Left ventricle myocardium superior (tissue), 1 donor: ENCODE data around the gene FN3K. TPM values are rescaled to one million over a fixed set of nuclear protein-coding genes. Genes with fewer than 3 reads are reported as not detected.

Experiments used
- ATAC-seq: fragments of 200-7000 bp; cut with Tn5 transposase; one replicate; pipeline ENCODE4 v1.9.1; 2020; ENCODE audit warnings: mild to moderate bottlenecking, moderate library complexity
- DNase-seq: peaks from one replicate; pipeline ENCODE4 v3.0.0-alpha.2; 2020
- intact Hi-C: fragments of 100-400 bp; cut with micrococcal nuclease; formaldehyde crosslinking; loops from one replicate; pipeline ENCODE4 v1.11.0; 2022
- total RNA-seq: library from RNA; stranded (reverse); fragmentation: NEBNext Ultra II Directional; extraction: Animal tissue kit (Norgen Biotek cat#: 25700); gene quantifications from one replicate; pipeline ENCODE4 v1.2.1, GENCODE V29; 2021
- donor health status: DM: no; HTN: yes; CAD: no; lungs with severe emphysema.

The FN3K gene
- total RNA-seq, 1 donor from 2014 or later: 92.6 TPM

- ATAC-seq (no peak), DNase-seq (no peak)
- intact Hi-C loops: no loop called here
Observed at GRCh38 chr17:82702231-82702927, 33.0 kb upstream of the FN3K start.

DNA sequence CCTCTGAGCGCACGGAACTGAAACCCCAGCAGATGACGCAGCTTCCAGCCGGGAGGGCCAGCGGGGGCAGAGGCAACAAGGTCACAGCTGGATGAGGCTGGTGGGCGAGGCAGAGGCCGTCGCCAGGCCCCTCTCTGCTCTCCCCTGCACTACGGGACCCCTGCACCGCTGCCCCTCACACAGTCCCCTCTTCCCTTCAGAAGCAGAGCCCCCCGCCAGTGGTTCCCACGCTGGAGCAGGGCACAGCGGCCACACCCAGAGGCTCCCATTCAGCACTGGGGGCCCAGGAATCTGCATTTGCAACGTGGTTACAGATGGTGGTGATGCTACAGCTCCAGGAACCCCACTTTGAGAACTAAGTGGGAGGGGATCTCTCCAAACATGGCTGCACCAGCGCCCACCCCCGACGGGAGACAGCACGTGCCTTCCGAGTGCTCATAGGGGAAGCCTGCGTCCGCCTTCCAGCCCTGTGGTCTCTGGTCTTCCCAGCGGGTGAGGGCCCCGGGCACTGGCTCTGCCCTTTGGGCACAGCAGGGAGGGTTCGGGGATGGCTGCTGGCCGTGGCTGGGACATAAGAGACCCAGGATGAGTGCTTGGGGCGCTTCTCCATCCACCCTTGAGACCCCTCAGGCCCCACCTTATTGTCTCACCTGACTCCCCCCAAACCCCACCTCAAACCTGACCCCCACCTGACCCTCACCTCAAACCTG, 32.2 kb upstream of the FN3K start:
- intact Hi-C loops: no loop called here
- ATAC-seq: no peak
- no peak for DNase-seq

- ATAC-seq: no peak
- no peak for DNase-seq
- intact Hi-C loops: no loop called here
Observed at GRCh38 chr17:82703935-82704865, 31.2 kb upstream of the FN3K start.

GRCh38 chr17:82704886-82705285, 30.5 kb upstream of the FN3K start:
- ATAC-seq: no peak
- no peak for DNase-seq
- intact Hi-C loops: no loop called here

DNA sequence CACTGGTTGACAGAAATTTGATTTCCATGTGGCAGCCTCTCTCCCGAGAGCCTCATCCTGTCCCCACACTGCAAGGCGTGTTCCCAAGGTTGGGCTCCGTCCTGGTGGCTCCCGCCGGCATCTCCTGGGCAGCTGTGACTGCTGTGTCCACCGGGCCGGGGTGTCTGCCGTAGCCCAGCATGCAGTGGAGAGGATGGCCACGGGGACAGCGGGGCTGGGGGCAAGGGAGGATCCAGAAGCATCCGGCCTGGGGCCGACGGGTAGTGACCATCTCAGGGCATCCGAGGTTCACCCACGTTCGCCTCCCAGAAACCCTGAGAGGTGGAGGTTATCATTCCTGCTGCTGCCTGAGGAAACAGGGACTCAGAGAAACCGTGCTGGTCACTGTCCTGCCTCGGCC, 29.7 kb upstream of the FN3K start:
- intact Hi-C loops: no loop called here
- DNase-seq (no peak), ATAC-seq (no peak)

GRCh38 chr17:82709024-82709675, 26.3 kb upstream of the FN3K start:
- intact Hi-C loops: no loop called here
- ATAC-seq (no peak), DNase-seq (no peak)

DNA sequence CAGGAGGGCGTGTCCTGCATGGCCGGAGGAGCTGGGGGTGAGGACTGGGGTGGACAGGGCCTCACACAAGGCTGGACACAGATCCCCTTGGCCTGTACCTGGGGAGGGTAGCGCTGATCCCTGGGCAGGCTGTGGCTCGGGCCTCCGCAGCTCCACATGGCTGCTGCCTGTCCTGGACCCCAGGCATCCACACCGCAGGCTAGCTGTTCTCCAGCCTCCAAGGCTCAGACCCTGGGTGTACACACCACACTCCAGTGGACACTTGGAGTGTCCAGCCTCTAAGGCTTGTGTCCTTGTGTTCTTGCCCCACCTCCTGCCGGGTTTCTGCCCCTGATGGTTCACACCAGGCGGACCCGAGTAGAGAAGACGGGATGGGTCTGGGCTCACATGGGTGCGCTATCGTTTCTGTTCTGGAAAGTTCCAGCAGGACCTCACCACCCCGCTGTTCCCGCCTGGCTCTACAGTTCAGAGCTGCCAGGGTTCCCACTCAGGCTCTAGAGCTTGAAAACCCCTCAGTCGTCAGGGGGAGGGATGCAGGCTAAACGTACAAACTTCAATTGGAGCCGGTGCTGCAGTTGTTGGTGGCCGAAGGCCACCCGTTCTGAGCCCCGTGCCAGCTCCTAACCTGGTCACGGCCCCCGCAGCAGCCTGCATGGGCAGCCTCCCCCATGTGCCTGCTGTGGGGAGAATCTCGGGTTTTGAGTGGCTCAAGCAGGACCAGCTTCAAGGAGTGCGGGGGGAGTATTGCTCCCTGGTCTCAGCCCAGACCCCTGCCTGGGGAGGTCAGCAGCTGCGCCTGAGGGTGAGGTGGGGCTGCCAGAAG, 25.5 kb upstream of the FN3K start:
- no peak for DNase-seq
- no peak for ATAC-seq
- intact Hi-C loops: no loop called here

- ATAC-seq: no peak
- intact Hi-C loops: no loop called here
- no peak for DNase-seq
Observed at GRCh38 chr17:82710499-82711232, 24.7 kb upstream of the FN3K start.

DNA sequence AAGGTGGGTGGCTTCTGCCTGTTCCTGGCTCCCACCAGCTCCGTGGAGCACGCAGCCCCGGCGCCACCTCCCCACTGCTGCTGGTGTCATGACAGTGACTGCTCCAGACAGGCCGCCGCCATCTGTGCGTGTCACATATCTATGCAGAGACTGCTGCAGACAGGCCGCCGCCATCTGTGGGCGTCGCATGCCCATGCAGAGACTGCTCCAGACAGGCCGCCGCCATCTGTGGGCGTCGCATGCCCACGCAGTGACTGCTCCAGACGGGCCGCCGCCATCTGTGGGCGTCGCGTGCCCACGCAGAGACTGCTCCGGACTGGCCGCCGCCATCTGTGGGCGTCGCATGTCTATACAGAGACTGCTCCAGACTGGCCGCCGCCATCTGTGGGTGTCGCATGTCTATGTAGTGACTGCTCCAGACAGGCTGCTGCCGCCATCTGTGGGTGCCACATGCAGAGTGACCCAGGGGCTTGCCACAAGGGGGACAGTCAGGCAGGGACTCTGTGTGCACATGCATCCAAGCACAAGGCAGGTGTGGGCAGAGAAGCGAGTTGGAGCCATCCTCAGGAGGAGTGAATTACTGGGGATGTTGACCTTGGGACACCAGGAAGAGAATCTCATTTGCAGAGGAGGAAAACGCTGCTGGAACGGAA, 22.2 kb upstream of the FN3K start:
- DNase-seq: no peak
- no peak for ATAC-seq
- intact Hi-C loops: no loop called here

GRCh38 chr17:82716203-82717010, 19.0 kb upstream of the FN3K start, which contains the start of gene FN3KRP:
FN3KRP (plus strand) TSS chr17:82716706; CDS start chr17:82716756, 50 bp downstream.
- intact Hi-C loops: no loop called here
- DNase-seq: peak; percentile 97
- peak; percentile 98 for ATAC-seq

DNA sequence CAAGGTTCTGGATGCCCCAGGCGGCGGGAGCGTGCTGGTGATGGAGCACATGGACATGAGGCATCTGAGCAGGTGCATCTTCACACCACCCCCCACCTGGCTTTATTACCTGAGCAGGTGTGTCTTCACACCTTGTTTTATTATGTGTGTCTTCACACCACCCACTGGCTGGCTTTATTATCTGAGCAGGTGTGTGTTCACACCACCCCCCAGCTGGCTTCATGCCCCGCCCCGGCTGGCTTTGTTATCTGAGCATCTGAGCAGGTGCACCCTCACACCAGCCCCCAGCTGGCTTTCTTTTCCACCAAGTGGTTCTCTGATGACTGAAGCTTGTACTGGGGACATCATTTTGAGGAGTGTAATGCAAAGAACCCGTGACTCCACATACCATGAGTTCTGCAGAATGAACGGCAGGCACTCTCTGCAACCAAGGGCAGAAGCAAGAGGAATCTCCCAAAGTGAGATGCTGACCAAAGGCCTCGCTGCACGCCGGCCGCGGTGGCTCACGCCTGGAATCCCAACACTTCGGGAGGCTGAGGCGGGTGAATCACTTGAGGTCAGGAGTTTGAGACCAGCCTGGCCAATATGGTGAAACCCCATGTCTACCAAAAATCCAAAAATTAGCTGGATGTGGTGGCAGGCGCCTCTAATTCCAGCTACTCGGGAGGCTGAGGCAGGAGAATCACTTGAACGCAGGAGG, 16.3 kb upstream of the FN3K start:
- no peak for DNase-seq
- intact Hi-C loops: no loop called here
- no peak for ATAC-seq

DNA sequence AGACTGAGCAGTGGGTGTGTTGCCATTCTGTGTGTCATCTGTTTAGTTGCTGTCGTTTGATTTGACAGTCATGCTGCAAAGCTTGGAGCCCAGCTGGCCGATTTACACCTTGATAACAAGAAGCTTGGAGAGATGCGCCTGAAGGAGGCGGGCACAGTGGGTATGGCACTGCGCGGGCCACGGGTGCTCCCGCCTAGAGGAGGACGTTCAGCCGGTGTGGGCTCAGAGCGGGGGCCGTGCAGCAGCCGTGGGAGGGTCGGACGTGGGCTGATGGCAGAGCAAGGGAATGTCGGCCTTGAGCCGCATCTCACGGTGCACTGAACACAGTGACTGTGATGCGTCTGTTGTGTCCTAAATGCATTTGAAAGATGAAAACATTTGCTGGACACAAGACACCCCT, 15.2 kb upstream of the FN3K start:
- intact Hi-C loops: no loop called here
- no peak for ATAC-seq
- DNase-seq: no peak

GRCh38 chr17:82722341-82723013, 12.9 kb upstream of the FN3K start:
- intact Hi-C loops: no loop called here
- ATAC-seq (no peak), DNase-seq (no peak)

DNA sequence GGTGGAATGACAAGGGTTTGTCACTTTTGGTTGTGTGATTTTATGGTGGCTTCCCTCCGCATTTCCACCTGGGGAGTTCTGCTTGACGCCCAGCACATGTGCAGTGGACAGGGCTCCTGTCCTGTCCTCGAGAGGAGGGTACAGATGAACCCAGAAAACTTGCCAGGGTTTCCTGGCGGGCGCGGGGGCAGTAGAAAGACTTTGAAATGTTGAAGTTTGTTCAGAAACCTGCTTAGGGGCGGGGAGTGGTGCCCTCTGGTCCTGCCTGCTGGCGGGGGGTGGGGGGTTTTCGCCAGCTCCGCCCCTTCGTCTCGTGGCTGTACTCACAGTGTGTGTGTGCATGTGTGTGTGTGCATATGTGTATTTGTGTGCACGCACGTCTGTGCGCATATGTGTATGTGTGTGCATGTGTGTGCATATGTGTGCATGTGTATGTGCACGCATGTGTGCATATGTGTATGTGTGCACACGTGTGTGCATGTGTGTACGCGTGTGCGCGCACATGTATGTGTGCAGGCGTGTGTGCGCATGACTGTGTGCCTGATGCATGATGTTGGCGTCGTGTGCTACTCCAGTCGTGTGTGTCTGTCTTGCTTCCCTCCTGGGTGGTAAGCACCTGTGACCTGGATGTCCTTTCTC, 12.1 kb upstream of the FN3K start:
- DNase-seq (no peak), ATAC-seq (no peak)
- intact Hi-C loops: no loop called here

GRCh38 chr17:82726427-82726826, 9.0 kb upstream of the FN3K start:
- intact Hi-C loops: no loop called here
- DNase-seq (no peak), ATAC-seq (no peak)
